Smooth muscle cell (in vitro differentiated cells): ENCODE data around the gene CDNF. TPM values are rescaled to one million over a fixed set of nuclear protein-coding genes. Genes with fewer than 3 reads are reported as not detected.

Source experiments
- DNase-seq: peaks from one replicate; lab custom pipeline; 2025; ENCODE audit not compliant: unreplicated experiment; lab: John Stamatoyannopoulos, UW
- H2AFZ ChIP-seq: fragments of 200-600 bp; sonication (generic); 2 replicates; pipeline ENCODE4 v1.6.0; 2016; ENCODE audit warnings: antibody characterized with exemption, low read depth, mild to moderate bottlenecking
- H3F3A ChIP-seq: fragments of 200-600 bp; sonication (generic); 2 replicates; pipeline ENCODE4 v1.6.0; 2017; ENCODE audit warnings: antibody characterized with exemption, low read depth
- H3K27ac ChIP-seq: fragments of 200-600 bp; sonication (generic); 2 replicates; pipeline ENCODE4 v1.5.1; 2016; ENCODE audit warnings: low read depth, mild to moderate bottlenecking
- H3K27me3 ChIP-seq: fragments of 200-600 bp; sonication (generic); 2 replicates; pipeline ENCODE4 v1.6.1; 2016; ENCODE audit warnings: low read depth, mild to moderate bottlenecking
- H3K36me3 ChIP-seq: fragments of 200-600 bp; sonication (generic); 2 replicates; pipeline ENCODE4 v1.5.1; 2016; ENCODE audit warnings: low read depth
- H3K4me1 ChIP-seq: fragments of 200-600 bp; sonication (generic); 2 replicates; pipeline ENCODE4 v1.5.1; 2016; ENCODE audit warnings: low read depth
- H3K4me2 ChIP-seq: fragments of 200-600 bp; sonication (generic); 2 replicates; pipeline ENCODE4 v1.6.0; 2016; ENCODE audit warnings: mild to moderate bottlenecking
- H3K4me3 ChIP-seq: fragments of 200-600 bp; sonication (generic); 2 replicates; pipeline ENCODE4 v1.5.1; 2016; ENCODE audit warnings: mild to moderate bottlenecking
- H3K79me2 ChIP-seq: fragments of 200-600 bp; sonication (generic); 2 replicates; pipeline ENCODE4 v1.6.0; 2016; ENCODE audit warnings: low read depth, mild to moderate bottlenecking
- H3K9ac ChIP-seq: fragments of 200-600 bp; sonication (generic); 2 replicates; pipeline ENCODE4 v1.6.0; 2016; ENCODE audit warnings: low read depth
- H3K9me3 ChIP-seq: fragments of 200-600 bp; sonication (generic); replicated peaks from 2 replicates; pipeline ENCODE4 v1.5.1; 2016; ENCODE audit warnings: low read depth
- H4K20me1 ChIP-seq: fragments of 200-600 bp; sonication (generic); 2 replicates; pipeline ENCODE4 v1.6.0; 2016; ENCODE audit warnings: low read depth
- CTCF ChIP-seq: fragments of 200-600 bp; sonication (generic); IDR thresholded peaks from 2 replicates; pipeline ENCODE4 v1.5.1; 2017; ENCODE audit warnings: borderline replicate concordance, mild to moderate bottlenecking, antibody characterized with exemption; ENCODE audit not compliant: insufficient read depth, poor library complexity, severe bottlenecking
- WGBS: methylation state at CpG from one replicate; pipeline ENCODE4 v1.1.7; 2016; ENCODE audit warnings: low lambda C conversion rate; 5-methylcytosine and 5-hydroxymethylcytosine counted together
- polyA plus RNA-seq: library from polyadenylated mRNA; unstranded; fragments of >200 nt; fragmentation: Nextera tagmentation; extraction: Ambion mirVana; gene quantifications from 2 replicates; pipeline ENCODE4 v1.2.1, GENCODE V29; 2016
- total RNA-seq: library from RNA; depleted of rRNA; stranded (reverse); fragments of >200 nt; gene quantifications from 2 replicates; pipeline ENCODE4 v1.2.3, GENCODE V29; 2014

The CDNF gene
- 0.58 and 4.1 TPM in 2 replicates for total RNA-seq
- 0.63 and 1.5 TPM in 2 replicates for polyA plus RNA-seq

GRCh38 chr10:14837757-14838581 is at the start of gene CDNF, which contains the start of the genes HSPA14 and MSANTD7:
Gene CDNF (minus strand): TSS chr10:14838037. CDS start chr10:14837946, 91 bp downstream.
Gene HSPA14 (plus strand): TSS chr10:14838306. CDS start chr10:14838403, 97 bp downstream.
Gene MSANTD7 (plus strand): TSS chr10:14838306. CDS start chr10:14842285, 3,979 bp downstream.
- Histone ChIP-seq H3K79me2 (peaks cover 32% of the 10 kb centered on the region), H3K4me3 (peak within 1 kb of the TSS; percentile 92), H3F3A (peaks cover 8% of the 10 kb centered on the region), H3K9me3 (no peaks in the 10 kb centered on the region), H3K27ac (peak within 1 kb of the TSS; percentile 89), H3K9ac (peak within 1 kb of the TSS; percentile 90), H3K27me3 (no peaks in the 10 kb centered on the region), H4K20me1 (no peaks in the 10 kb centered on the region), H2AFZ (peak within 1 kb of the TSS; percentile 94), H3K4me1 (peaks cover 13% of the 10 kb centered on the region), H3K36me3 (peaks cover 5% of the 10 kb centered on the region), H3K4me2 (peak within 1 kb of the TSS; percentile 98)
- TF ChIP-seq CTCF, result no peak
- under 1% methylated on average over 72 of the region's 72 CpGs for WGBS
- peak; percentile 95 for DNase-seq

- H3F3A ChIP-seq, result no peaks in the 10 kb centered on the region
- peaks cover 19% of the 10 kb centered on the region for H4K20me1 ChIP-seq
- no peak overlapping the region for H3K27ac ChIP-seq
- H3K9me3 ChIP-seq, result no peaks in the 10 kb centered on the region
- H3K4me1 ChIP-seq, result peaks cover 25% of the 10 kb centered on the region
- no peaks in the 10 kb centered on the region for H3K27me3 ChIP-seq
- no peak for DNase-seq
- H3K79me2 ChIP-seq, result peaks cover 85% of the 10 kb centered on the region
- H3K4me3 ChIP-seq, result no peak overlapping the region
- no peak overlapping the region for H2AFZ ChIP-seq
- 93% methylated on average over 3 of the region's 3 CpGs for WGBS
- H3K4me2 ChIP-seq, result no peak overlapping the region
- no peak for TF ChIP-seq CTCF
- H3K36me3 ChIP-seq, result no peaks in the 10 kb centered on the region
- H3K9ac ChIP-seq, result no peak overlapping the region
Measured at GRCh38 chr10:14884082-14884481, 46.2 kb upstream of the CDNF start.

GRCh38 chr10:14880229-14880628 is 42.4 kb upstream of the CDNF start:
- no peaks in the 10 kb centered on the region for H3F3A ChIP-seq
- no peak for DNase-seq
- peaks cover 9% of the 10 kb centered on the region for H4K20me1 ChIP-seq
- H3K4me1 ChIP-seq, result peaks cover 28% of the 10 kb centered on the region
- H3K27me3 ChIP-seq, result no peaks in the 10 kb centered on the region
- H3K4me2 ChIP-seq, result peak overlapping the region; percentile 99
- no peak overlapping the region for H3K27ac ChIP-seq
- peak overlapping the region; percentile 90 for H3K9ac ChIP-seq
- 50% methylated on average over 7 of the region's 7 CpGs for WGBS
- H3K9me3 ChIP-seq, result no peaks in the 10 kb centered on the region
- H3K36me3 ChIP-seq, result no peaks in the 10 kb centered on the region
- H3K79me2 ChIP-seq, result peaks cover 59% of the 10 kb centered on the region
- TF ChIP-seq CTCF, result no peak
- peak overlapping the region; percentile 70 for H3K4me3 ChIP-seq
- H2AFZ ChIP-seq, result peak overlapping the region; percentile 88
